HG02763 (cell line): ENCODE data around the gene SPTAN1.
"Not testable (repeated sequence)": the region's sequence is repeated elsewhere in the genome, so short reads cannot be mapped to it uniquely, and the experiment has no call there.

Experiments used
- ATAC-seq: cut with Tn5 transposase; IDR thresholded peaks from one replicate; pipeline ENCODE4 v1.9.1; 2021; ENCODE audit warnings: mild to moderate bottlenecking, moderate library complexity; ENCODE audit not compliant: unreplicated experiment

The SPTAN1 gene

GRCh38 chr9:128631636-128632035 lies 79.2 kb downstream of the SPTAN1 start:
- ATAC-seq = no peak

DNA sequence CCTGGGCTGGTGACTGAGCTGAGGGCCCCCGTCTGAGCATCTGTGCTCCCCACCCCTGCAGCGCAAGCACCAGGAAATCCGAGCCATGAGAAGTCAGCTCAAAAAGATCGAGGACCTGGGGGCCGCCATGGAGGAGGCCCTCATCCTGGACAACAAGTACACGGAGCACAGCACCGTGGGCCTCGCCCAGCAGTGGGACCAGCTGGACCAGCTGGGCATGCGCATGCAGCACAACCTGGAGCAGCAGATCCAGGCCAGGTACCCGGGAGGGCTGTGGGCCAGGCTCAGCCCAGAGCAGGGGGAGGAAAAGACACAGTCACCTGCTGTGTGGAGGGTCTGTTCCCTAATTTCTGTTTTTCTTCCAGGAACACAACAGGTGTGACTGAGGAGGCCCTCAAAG lies 79.7 kb downstream of the SPTAN1 start:
- no peak for ATAC-seq

DNA sequence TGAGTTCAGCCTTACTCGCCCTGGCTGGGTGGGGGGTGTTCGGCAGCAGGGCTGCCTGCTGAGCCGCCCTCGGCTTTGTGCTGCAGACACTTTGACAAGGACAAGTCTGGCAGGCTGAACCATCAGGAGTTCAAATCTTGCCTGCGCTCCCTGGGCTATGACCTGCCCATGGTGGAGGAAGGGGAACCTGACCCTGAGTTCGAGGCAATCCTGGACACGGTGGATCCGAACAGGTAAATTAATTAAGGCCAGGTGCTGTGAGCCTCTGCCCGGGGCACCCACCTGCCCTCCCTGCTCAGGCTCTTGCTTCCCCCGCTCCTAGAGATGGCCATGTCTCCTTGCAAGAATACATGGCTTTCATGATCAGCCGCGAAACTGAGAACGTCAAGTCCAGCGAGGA lies 80.1 kb downstream of the SPTAN1 start:
- no peak for ATAC-seq

DNA sequence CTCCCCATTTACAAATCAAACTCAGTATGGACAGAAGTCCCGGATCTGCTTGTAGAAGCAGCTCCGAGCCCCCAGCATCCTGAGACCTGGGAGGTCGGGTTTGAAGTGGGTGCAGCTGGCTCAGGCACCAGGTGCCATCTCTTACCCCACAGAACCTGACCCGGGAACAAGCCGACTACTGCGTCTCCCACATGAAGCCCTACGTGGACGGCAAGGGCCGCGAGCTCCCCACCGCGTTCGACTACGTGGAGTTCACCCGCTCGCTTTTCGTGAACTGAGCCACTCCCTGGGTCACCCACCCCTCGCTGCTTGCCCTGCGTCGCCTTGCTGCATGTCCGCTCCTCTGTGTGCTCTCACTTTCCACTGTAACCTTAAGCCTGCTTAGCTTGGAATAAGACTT lies 80.7 kb downstream of the SPTAN1 start:
- no peak for ATAC-seq

GRCh38 chr9:128633601-128634000 lies 81.2 kb downstream of the SPTAN1 start:
- ATAC-seq = no peak

GRCh38 chr9:128634111-128634510 lies 81.7 kb downstream of the SPTAN1 start:
- ATAC-seq = no peak

DNA sequence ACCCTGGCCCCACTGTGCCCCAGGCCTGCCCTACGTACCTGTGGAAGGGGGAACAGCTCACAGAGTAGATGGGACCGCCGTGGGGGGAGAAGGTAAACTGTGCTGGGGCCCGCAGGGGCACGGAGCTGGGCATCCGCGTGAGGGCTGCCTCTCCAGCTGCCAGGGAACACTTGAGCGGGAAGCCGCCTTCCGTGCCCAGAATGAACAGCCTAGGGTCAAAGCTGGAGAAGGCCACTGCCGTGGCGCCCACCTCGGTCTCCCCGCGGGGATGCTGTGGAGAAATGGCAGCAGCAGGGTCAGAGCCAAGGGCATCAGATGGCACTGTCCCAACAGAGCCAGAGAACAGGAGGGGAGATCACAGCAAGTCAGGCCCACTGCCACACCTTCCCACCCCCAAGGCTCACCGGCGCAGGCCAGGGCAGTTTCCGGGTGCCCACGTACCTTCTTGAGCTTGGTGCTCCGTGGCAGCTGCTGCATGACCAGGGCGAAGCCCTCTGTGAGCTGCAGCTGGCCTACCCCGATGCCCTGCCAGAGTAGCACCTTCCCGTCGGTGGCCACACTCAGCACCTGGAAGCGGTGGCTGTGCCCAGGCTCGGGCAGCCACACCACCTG lies 82.4 kb downstream of the SPTAN1 start:
- ATAC-seq = no peak

GRCh38 chr9:128635266-128636023 lies 83.1 kb downstream of the SPTAN1 start:
- no peak for ATAC-seq

DNA sequence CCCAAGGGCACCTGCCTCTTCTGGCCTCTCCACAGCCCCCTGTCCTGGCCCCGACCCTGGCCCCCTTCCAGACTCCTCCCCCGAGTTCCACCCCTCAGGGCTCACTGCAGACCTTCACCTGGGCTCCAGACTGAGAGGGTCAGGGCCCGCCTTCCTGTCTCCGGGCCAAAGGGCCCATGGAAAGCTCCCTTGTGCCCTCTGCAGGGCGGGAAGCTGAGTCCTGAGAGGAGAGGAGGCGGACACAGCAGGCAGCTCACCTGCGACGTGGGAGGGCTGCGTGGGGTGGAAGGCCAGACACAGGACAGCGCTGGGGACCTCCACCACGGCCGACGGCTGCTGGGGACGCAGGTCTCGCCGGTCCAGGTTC lies 83.6 kb downstream of the SPTAN1 start:
- ATAC-seq = no peak

- ATAC-seq = no peak
These were observed 84.5 kb downstream of the SPTAN1 start for GRCh38 chr9:128636556-128637530.

DNA sequence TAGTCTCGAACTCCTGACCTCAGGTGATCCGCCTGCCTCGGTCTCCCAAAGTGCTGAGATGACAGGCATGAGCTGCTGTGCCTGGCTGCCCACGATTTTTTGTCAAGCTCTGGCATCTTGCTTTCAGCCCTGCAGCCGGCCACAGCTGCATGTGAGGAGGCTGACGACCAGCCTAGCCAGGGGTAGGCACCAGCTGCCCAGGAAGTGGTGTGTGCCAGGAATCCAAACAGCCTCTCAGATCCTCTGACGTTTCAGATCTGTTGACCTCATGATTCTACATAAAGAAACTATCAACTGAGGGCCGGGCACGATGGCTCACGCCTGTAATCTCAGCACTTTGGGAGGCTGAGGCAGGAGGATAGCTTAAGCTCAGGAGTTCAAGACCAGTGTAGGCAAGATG lies 85.3 kb downstream of the SPTAN1 start:
- no peak for ATAC-seq

DNA sequence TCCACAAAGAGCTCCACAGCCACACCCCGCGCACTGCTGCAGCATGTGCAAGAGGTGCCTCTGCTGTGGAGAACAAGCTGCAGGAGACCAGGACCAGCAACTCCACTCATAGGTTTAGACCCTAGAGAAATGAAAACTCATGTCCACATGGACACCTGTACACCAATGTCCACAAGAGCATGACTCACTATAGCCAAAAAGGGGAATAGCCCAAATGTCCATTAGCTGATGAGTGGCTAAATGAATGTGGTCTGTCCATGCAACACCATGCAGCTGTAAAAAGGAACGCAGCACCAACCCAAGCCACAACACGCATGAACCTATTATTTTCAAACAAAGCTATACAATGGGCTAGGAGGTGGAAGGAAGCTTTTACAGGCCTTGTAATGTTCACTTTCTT lies 86.2 kb downstream of the SPTAN1 start:
- no peak for ATAC-seq

DNA sequence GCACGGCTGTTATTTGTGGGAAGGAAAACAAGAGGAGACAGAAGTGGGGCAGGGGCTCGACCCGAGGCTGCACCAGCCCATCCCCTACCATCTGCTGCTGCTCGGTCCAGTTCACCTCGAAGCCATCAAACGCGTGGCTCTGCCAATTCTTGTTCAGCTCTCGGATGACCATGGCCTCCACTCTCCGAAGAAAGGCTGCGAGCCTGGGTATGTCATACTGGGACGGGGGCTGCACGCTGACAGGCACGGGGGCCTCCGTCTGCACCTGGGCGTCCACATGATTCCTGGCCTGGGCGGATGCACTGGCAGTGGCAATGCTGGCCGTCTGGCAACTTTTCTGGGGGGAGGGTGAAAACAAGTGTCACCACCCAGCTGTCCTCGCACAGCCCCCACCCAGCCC lies 88.2 kb downstream of the SPTAN1 start:
- ATAC-seq = no peak

DNA sequence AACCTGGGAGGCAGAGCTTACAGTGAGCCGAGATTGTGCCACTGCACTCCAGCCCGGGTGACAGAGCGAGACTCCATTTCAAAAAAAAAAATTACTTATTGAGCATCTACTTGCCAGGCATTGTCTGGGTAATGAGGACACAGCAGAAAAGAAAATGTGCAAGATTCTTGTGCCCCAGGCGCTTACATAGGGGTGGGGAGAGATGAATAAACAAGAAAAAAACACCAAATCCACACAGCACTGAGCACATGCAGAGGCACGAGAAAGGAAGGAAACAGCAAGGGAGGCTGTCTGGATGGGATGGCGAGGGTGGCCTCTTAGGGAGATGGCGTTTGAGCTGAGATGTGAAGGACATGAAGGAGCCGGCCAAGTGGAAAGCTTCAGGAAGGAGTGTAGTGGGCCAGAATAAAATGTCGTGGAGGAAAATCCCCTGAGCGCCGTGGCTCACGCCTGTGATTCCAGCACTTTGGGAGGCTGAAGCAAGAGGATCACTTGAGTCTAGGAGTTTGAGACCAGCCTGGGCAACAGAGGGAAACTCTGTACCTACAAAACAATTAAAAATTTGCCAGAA lies 90.4 kb downstream of the SPTAN1 start:
- no peak for ATAC-seq

GRCh38 chr9:128643519-128644300 lies 91.3 kb downstream of the SPTAN1 start:
- peak; percentile 49 for ATAC-seq

GRCh38 chr9:128648206-128648605 lies 95.8 kb downstream of the SPTAN1 start:
- ATAC-seq = not testable (repeated sequence)

DNA sequence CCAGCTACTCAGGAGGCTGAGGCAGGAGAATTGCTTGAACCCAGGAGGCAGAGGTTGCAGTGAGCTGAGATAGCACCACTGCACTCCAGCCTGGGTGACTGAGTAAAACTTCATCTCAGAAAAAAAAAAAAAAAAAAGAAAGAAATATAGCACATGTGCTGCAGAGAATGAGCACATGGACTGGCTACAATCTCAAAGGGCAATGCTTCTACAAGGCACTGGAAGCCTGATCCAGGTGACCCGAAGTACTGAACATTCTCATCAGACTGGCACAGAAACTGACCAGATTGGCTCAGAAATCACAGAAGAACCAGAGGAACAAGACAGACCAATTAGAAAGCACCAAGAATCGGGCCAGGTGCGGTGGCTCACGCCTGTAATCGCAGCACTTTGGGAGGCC lies 99.4 kb downstream of the SPTAN1 start:
- no peak for ATAC-seq

DNA sequence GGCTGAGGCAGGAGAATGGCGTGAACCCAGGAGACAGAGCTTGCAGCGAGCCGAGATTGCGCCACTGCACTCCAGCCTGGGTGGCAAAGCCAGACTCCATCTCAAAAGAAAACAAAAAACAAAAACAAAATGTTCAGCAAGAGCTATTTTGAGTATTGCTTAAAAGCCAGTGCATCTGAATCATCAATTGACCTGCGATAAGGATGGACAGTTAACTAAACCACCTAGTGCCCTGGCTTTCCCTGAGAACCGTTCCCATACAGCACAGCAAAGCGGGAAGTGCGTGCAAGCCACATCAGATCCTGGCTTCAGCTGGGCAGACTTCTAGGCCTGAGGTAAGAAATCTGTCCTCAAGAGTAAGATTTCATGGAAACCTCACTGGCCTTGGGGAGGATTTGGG lies 101.5 kb downstream of the SPTAN1 start:
- ATAC-seq = no peak

DNA sequence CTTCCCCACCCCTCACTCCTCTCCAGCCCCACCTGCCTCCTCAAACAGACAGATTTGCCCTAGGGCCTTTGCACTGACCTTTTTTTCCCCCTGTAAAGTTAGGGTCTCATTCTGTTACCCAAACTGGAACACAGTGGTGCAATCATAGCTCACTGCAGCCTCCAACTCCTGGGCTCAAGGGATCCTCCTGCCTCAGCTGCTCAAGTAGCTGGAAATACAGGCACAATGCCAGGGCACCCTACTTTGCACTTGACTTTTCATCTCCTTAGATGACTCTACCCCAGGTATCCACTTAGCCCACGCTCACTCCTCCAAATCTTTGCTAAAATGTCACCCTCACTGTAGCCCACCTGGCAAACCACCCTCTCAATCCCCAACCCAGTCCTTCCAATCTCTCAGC lies 102.1 kb downstream of the SPTAN1 start:
- no peak for ATAC-seq
